Mucosa of descending colon (tissue), 3 donors: ENCODE results near the gene FBN2. TPM values are rescaled to one million over a fixed set of nuclear protein-coding genes. Genes with fewer than 3 reads are reported as not detected.

ENCODE experiments used
- ATAC-seq: fragments of 200-7000 bp; cut with Tn5 transposase; one replicate; pipeline ENCODE4 v1.9.1; 2020; ENCODE audit warnings: mild to moderate bottlenecking, moderate library complexity
- DNase-seq, 3 donors: peaks; one replicate each; pipeline ENCODE4 v3.0.0-alpha.2; 2020
- H3K36me3 ChIP-seq: fragments of 200-600 bp; one replicate; pipeline ENCODE4 v1.8.0; 2021; ENCODE audit warnings: low read depth, mild to moderate bottlenecking
- H3K4me1 ChIP-seq: fragments of 200-600 bp; one replicate; pipeline ENCODE4 v1.8.0; 2021; ENCODE audit warnings: low read depth, mild to moderate bottlenecking
- H3K4me3 ChIP-seq: fragments of 200-600 bp; one replicate; pipeline ENCODE4 v1.8.0; 2021; ENCODE audit warnings: mild to moderate bottlenecking
- H3K9me3 ChIP-seq: fragments of 200-600 bp; one replicate; pipeline ENCODE4 v1.8.0; 2021; ENCODE audit warnings: mild to moderate bottlenecking
- CTCF ChIP-seq: fragments of 200-600 bp; IDR thresholded peaks from one replicate; pipeline ENCODE4 v1.8.0; 2022; ENCODE audit warnings: antibody characterized with exemption, mild to moderate bottlenecking
- intact Hi-C, 2 donors: fragments of 100-400 bp; cut with DNase I in 1 of 2; cut with micrococcal nuclease in 1 of 2; formaldehyde crosslinking; loops; one replicate each; pipeline versions ENCODE4 v1.11.0 to v1.11.1; 2022; cut with DNase I, micrococcal nuclease
- total RNA-seq, 3 donors: library from RNA; stranded (reverse); fragmentation: NEBNext Ultra II Directional in 2 of 3; extraction: Animal tissue kit (Norgen Biotek cat#: 25700) in 2 of 3; gene quantifications; one replicate each; pipeline versions ENCODE4 v1.2.1 to v1.2.4, GENCODE V29; 2021 to 2023
- donor health status: DM: no; HTN: no; CAD: no; lungs with moderate emphysema.
- donor health status: DM: no; HTN: no; CAD: no.
- donor health status: DM: no; HTN: yes; CAD: no.

FBN2 gene
- total RNA-seq, 3 donors from 2014 or later = 1.0 to 5.8 (median 1.6) TPM

GRCh38 chr5:128434993-128435392, 103.1 kb downstream of the FBN2 start:
- DNase-seq = no peak
- intact Hi-C loops = no loop called here
- ATAC-seq = no peak
- no peaks in the 10 kb centered on the region for H3K36me3 ChIP-seq
- no peak for TF ChIP-seq CTCF
- no peaks in the 10 kb centered on the region for H3K9me3 ChIP-seq
- no peak overlapping the region for H3K4me3 ChIP-seq
- no peaks in the 10 kb centered on the region for H3K4me1 ChIP-seq

GRCh38 chr5:128432913-128433440, 105.1 kb downstream of the FBN2 start:
- DNase-seq (no peak), ATAC-seq (no peak)
- TF ChIP-seq CTCF = no peak
- no peaks in the 10 kb centered on the region for H3K9me3 ChIP-seq
- H3K36me3 ChIP-seq = no peaks in the 10 kb centered on the region
- no peaks in the 10 kb centered on the region for H3K4me1 ChIP-seq
- intact Hi-C loops = no loop called here
- no peak overlapping the region for H3K4me3 ChIP-seq

GRCh38 chr5:128427921-128428320, 110.1 kb downstream of the FBN2 start:
- TF ChIP-seq CTCF = no peak
- intact Hi-C loops = no loop called here

GRCh38 chr5:128426090-128426534, 111.9 kb downstream of the FBN2 start:
- no peak for TF ChIP-seq CTCF
- no peak overlapping the region for H3K4me3 ChIP-seq
- H3K36me3 ChIP-seq = no peaks in the 10 kb centered on the region
- no peaks in the 10 kb centered on the region for H3K4me1 ChIP-seq
- DNase-seq (no peak), ATAC-seq (no peak)
- intact Hi-C loops = no loop called here
- no peaks in the 10 kb centered on the region for H3K9me3 ChIP-seq

More at GRCh38 chr5:128427921-128428320, 110.1 kb downstream of the FBN2 start:
- Histone ChIP-seq H3K36me3 (no peaks in the 10 kb centered on the region), H3K4me1 (no peaks in the 10 kb centered on the region), H3K4me3 (no peak overlapping the region), H3K9me3 (no peaks in the 10 kb centered on the region)
- ATAC-seq = no peak
- DNase-seq = no peak

- Histone ChIP-seq H3K4me3 (no peak overlapping the region), H3K4me1 (no peaks in the 10 kb centered on the region), H3K9me3 (no peaks in the 10 kb centered on the region), H3K36me3 (no peaks in the 10 kb centered on the region)
- intact Hi-C loops = no loop called here
- DNase-seq (no peak), ATAC-seq (no peak)
- TF ChIP-seq CTCF = no peak
Observed at GRCh38 chr5:128424646-128425045, 113.4 kb downstream of the FBN2 start.

GRCh38 chr5:128422612-128423011, 115.4 kb downstream of the FBN2 start:
- Histone ChIP-seq H3K4me1 (no peaks in the 10 kb centered on the region), H3K36me3 (no peaks in the 10 kb centered on the region), H3K9me3 (no peaks in the 10 kb centered on the region), H3K4me3 (no peak overlapping the region)
- intact Hi-C loops = no loop called here
- DNase-seq = no peak
- no peak for TF ChIP-seq CTCF
- no peak for ATAC-seq
